Natural killer cell treated with Interleukin-12 subunit alpha and Interleukin-12 subunit beta and Interleukin-15 and Interleukin-18, amount 100 ng/mL, for 72 hours (primary cell): ENCODE results near the gene GNAS. TPM values are rescaled to one million over a fixed set of nuclear protein-coding genes. Genes with fewer than 3 reads are reported as not detected.
A peak's percentile ranks its signal among the peaks of the same experiment; 100 is the strongest.

ENCODE experiments used
- ATAC-seq, 2 donors: fragments of 150-1000 bp; cut with Tn5 transposase in 1 of 2; sonication (Bioruptor Pico), chemical (Tn5 transposase) in 1 of 2; 2 replicates each; pipeline ENCODE4 v1.10.0; 2021
- DNase-seq: peaks from one replicate; pipeline ENCODE4 v3.0.0; 2022; ENCODE audit warnings: low spot score
- H3K27ac Mint-ChIP-seq, 2 donors: 1 replicate in 1 of 2; 2 replicates in 1 of 2; pipeline ENCODE4 v1.8.0; 2022; ENCODE audit warnings: mixed read lengths in 2 of 2, mild to moderate bottlenecking in 1 of 2, moderate library complexity in 1 of 2
- H3K27me3 Mint-ChIP-seq, 2 donors: 1 replicate in 1 of 2; 2 replicates in 1 of 2; pipeline ENCODE4 v1.8.0; 2022; ENCODE audit warnings: mixed read lengths in 2 of 2
- H3K36me3 Mint-ChIP-seq: one replicate; pipeline ENCODE4 v1.8.0; 2022; ENCODE audit warnings: mixed read lengths
- H3K4me1 Mint-ChIP-seq, 2 donors: 1 replicate in 1 of 2; 2 replicates in 1 of 2; pipeline ENCODE4 v1.8.0; 2022; ENCODE audit warnings: low read depth in 2 of 2, mixed read lengths in 2 of 2, mild to moderate bottlenecking in 1 of 2
- H3K4me3 Mint-ChIP-seq: one replicate; pipeline ENCODE4 v1.8.0; 2022; ENCODE audit warnings: mixed read lengths
- H3K9me3 Mint-ChIP-seq: 2 replicates; pipeline ENCODE4 v1.8.0; 2022; ENCODE audit warnings: mixed read lengths
- total RNA-seq, 2 donors: library from RNA; stranded (reverse); gene quantifications; one replicate each; pipeline ENCODE4 v1.2.3, GENCODE V29; 2022

The GNAS gene
- total RNA-seq, 2 donors from 2014 or later, result 459 to 740 TPM

- DNase-seq, result no peak
- Mint-ChIP-seq H3K27ac (no peak overlapping the region), H3K4me3 (no peak overlapping the region), H3K27me3 (peaks cover 43 to 49% of the 10 kb centered on the region in 2 donors), H3K4me1 (peaks cover 8 to 18% of the 10 kb centered on the region in 2 donors), H3K36me3 (no peaks in the 10 kb centered on the region), H3K9me3 (no peaks in the 10 kb centered on the region)
- no peak for ATAC-seq
Measured at GRCh38 chr20:58853466-58853865, 950 bp downstream of the GNAS start.

- Mint-ChIP-seq H3K27me3 (peaks cover 44 to 49% of the 10 kb centered on the region in 2 donors), H3K9me3 (no peaks in the 10 kb centered on the region), H3K36me3 (no peaks in the 10 kb centered on the region), H3K27ac (no peak overlapping the region), H3K4me1 (peaks cover 8 to 18% of the 10 kb centered on the region in 2 donors), H3K4me3 (no peak overlapping the region)
- no peak for ATAC-seq
- DNase-seq, result no peak
Measured at GRCh38 chr20:58853976-58854637, 1.6 kb downstream of the GNAS start.

DNA sequence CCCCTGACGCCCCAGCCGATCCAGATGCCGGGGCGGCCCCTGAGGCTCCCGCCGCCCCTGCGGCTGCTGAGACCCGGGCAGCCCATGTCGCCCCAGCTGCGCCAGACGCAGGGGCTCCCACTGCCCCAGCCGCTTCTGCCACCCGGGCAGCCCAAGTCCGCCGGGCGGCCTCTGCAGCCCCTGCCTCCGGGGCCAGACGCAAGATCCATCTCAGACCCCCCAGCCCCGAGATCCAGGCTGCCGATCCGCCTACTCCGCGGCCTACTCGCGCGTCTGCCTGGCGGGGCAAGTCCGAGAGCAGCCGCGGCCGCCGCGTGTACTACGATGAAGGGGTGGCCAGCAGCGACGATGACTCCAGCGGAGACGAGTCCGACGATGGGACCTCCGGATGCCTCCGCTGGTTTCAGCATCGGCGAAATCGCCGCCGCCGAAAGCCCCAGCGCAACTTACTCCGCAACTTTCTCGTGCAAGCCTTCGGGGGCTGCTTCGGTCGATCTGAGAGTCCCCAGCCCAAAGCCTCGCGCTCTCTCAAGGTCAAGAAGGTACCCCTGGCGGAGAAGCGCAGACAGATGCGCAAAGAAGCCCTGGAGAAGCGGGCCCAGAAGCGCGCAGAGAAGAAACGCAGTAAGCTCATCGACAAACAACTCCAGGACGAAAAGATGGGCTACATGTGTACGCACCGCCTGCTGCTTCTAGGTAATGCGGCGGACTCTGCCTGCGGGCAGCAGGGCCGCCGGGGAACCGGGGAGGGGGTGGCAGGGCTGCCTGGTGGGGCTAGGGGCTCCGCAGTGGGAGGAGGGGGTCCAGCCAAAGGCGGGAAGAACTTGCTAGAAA lies 2.3 kb downstream of the GNAS start:
- no peaks in the 10 kb centered on the region for H3K9me3 Mint-ChIP-seq

DNA sequence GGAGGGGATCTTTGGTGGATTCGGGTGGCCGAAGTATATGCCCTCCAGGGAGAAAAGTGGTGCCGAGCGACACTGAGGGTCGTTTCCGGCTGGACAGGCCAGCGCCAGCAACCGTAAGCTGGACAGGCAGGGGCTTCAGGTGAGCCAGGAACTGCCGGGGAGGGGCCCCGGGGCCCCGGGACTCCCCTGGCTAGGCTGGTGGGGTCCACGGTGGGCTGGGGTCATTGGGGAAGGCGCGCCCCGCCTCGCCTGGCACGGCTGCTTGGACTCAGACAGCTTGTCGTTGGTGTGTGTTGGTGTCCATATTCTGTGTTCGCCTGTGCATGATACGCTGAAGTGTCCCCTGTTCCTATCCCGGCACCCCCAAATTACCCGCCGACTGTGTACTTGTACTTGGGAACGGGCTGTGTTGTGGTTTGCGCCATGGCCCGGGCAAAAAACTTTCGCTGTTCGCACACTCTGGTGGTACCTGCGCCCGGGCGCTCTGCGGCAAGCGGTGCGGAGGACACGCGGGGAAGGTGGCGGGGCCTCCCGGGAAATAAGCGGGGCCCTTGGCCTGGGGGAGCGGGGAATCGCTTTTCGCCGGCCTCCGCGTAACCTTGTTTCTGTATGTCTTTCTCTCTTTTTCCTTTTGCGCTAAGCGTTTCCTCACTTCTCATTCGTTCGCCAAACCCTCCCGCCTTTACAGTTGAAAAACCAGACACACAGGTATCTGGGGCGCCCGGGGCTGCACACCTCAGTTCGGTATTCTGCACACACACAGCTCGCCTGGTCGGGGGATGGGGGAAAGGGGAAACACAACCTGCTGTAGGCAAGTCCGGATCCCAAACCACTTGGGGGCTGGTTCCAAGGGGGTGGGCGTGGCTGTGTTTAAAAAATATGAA lies 3.2 kb downstream of the GNAS start:
- peaks cover 39 to 47% of the 10 kb centered on the region in 2 donors for H3K27me3 Mint-ChIP-seq
- H3K27ac Mint-ChIP-seq, result no peak overlapping the region
- ATAC-seq (no peak), DNase-seq (no peak)
- peak overlapping the region; percentile 41 for H3K4me3 Mint-ChIP-seq
- no peaks in the 10 kb centered on the region for H3K36me3 Mint-ChIP-seq
- H3K9me3 Mint-ChIP-seq, result no peaks in the 10 kb centered on the region
- peaks cover 8 to 9% of the 10 kb centered on the region in 2 donors for H3K4me1 Mint-ChIP-seq

More for the DNA sequence above, 2.3 kb downstream of the GNAS start:
- Mint-ChIP-seq H3K27me3 (peaks cover 38 to 43% of the 10 kb centered on the region in 2 donors), H3K4me3 (no peak overlapping the region), H3K4me1 (peaks cover 8 to 17% of the 10 kb centered on the region in 2 donors), H3K36me3 (no peaks in the 10 kb centered on the region), H3K27ac (no peak overlapping the region)
- no peak for ATAC-seq
- DNase-seq, result no peak

DNA sequence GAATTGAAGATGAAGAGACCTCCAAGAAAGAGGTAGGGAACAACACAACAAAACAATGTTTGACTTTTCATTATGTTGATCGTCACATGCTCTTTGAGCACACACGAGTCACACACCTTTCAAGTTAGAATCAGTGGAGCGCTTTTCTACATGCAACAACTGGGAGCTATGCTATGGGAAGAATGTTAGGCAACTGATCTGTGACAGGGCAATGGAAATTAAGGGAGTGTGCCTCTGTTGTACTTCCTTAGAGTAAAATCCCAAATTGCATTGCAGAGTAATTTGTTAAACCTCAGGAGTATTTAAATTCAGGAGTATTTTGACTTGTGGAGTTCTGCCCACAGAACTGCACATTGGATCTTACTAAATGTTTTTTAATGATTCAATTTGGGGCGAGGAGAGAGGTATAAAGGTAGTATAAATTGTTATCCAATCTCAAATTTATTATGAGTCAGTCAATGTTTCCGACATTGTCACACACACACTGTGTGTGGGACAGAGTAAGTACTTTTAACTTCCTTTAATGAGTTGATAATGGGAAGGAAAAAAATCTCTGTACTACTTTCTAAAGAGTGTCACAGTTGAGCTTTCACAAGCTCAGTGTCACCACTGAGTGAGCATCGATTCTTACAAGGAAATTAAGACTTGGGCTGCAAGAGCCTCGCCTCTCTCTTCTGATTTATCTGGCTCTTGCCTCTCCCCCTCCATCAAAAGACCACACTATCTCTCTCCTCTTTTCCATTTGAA lies 10.7 kb downstream of the GNAS start:
- Mint-ChIP-seq H3K36me3 (no peaks in the 10 kb centered on the region), H3K9me3 (no peaks in the 10 kb centered on the region), H3K27ac (no peak overlapping the region), H3K4me3 (no peak overlapping the region), H3K27me3 (peaks cover 30 to 42% of the 10 kb centered on the region in 2 donors), H3K4me1 (no peaks in the 10 kb centered on the region)
- ATAC-seq (no peak), DNase-seq (no peak)

GRCh38 chr20:58864346-58864745 lies 11.8 kb downstream of the GNAS start:
- Mint-ChIP-seq H3K27ac (no peak overlapping the region), H3K36me3 (no peaks in the 10 kb centered on the region), H3K27me3 (peaks cover 26 to 41% of the 10 kb centered on the region in 2 donors), H3K4me1 (no peaks in the 10 kb centered on the region), H3K4me3 (no peak overlapping the region), H3K9me3 (no peaks in the 10 kb centered on the region)
- no peak for ATAC-seq
- no peak for DNase-seq

GRCh38 chr20:58865843-58866242 lies 13.3 kb downstream of the GNAS start:
- peaks cover 3% of the 10 kb centered on the region in 2 donors for H3K4me1 Mint-ChIP-seq
- H3K27ac Mint-ChIP-seq, result no peak overlapping the region
- no peaks in the 10 kb centered on the region for H3K36me3 Mint-ChIP-seq

GRCh38 chr20:58867211-58867610 lies 14.7 kb downstream of the GNAS start:
- no peak for DNase-seq
- Mint-ChIP-seq H3K4me3 (no peak overlapping the region), H3K9me3 (no peaks in the 10 kb centered on the region), H3K27me3 (peaks cover 21 to 35% of the 10 kb centered on the region in 2 donors), H3K36me3 (no peaks in the 10 kb centered on the region), H3K27ac (no peak overlapping the region), H3K4me1 (peaks cover 4 to 6% of the 10 kb centered on the region in 2 donors)
- no peak for ATAC-seq

More at GRCh38 chr20:58865843-58866242, 13.3 kb downstream of the GNAS start:
- Mint-ChIP-seq H3K4me3 (no peak overlapping the region), H3K9me3 (no peaks in the 10 kb centered on the region), H3K27me3 (peaks cover 26 to 40% of the 10 kb centered on the region in 2 donors)
- no peak for ATAC-seq
- no peak for DNase-seq

- Mint-ChIP-seq H3K36me3 (no peaks in the 10 kb centered on the region), H3K4me1 (peaks cover 4 to 6% of the 10 kb centered on the region in 2 donors), H3K9me3 (no peaks in the 10 kb centered on the region), H3K4me3 (no peak overlapping the region), H3K27me3 (peaks cover 10 to 20% of the 10 kb centered on the region in 2 donors), H3K27ac (no peak overlapping the region)
- no peak for ATAC-seq
- no peak for DNase-seq
Measured at GRCh38 chr20:58868795-58869194, 16.3 kb downstream of the GNAS start.

GRCh38 chr20:58869662-58870227 lies 17.2 kb downstream of the GNAS start:
- DNase-seq (no peak), ATAC-seq (no peak)
- Mint-ChIP-seq H3K4me1 (peaks cover 4 to 6% of the 10 kb centered on the region in 2 donors), H3K9me3 (no peaks in the 10 kb centered on the region), H3K36me3 (no peaks in the 10 kb centered on the region), H3K27me3 (peaks cover 10 to 20% of the 10 kb centered on the region in 2 donors), H3K4me3 (no peak overlapping the region), H3K27ac (no peak overlapping the region)

GRCh38 chr20:58870293-58871014 lies 17.9 kb downstream of the GNAS start:
- H3K4me3 Mint-ChIP-seq, result no peak overlapping the region
- H3K9me3 Mint-ChIP-seq, result no peaks in the 10 kb centered on the region
- H3K27ac Mint-ChIP-seq, result peak overlapping the region in 1 of 2 donors; percentile 39
- H3K36me3 Mint-ChIP-seq, result no peaks in the 10 kb centered on the region
- ATAC-seq (peak; percentile 73 to 75), DNase-seq (no peak)
- H3K4me1 Mint-ChIP-seq, result peaks cover 4 to 6% of the 10 kb centered on the region in 2 donors
- peaks cover 10 to 20% of the 10 kb centered on the region in 2 donors for H3K27me3 Mint-ChIP-seq

- DNase-seq, result no peak
- no peaks in the 10 kb centered on the region for H3K36me3 Mint-ChIP-seq
- no peak for ATAC-seq
- H3K4me1 Mint-ChIP-seq, result peaks cover 4 to 6% of the 10 kb centered on the region in 2 donors
- H3K27ac Mint-ChIP-seq, result peak overlapping the region in 1 of 2 donors; percentile 39
- H3K27me3 Mint-ChIP-seq, result peaks cover 10 to 20% of the 10 kb centered on the region in 2 donors
- H3K9me3 Mint-ChIP-seq, result no peaks in the 10 kb centered on the region
- H3K4me3 Mint-ChIP-seq, result no peak overlapping the region
Measured at GRCh38 chr20:58871533-58872102, 19.1 kb downstream of the GNAS start.
